Caco-2 (cell line): ENCODE data around the gene C4orf50. TPM values are rescaled to one million over a fixed set of nuclear protein-coding genes. Genes with fewer than 3 reads are reported as not detected.

ENCODE experiments used
- BruUV-seq: library from RNA; stranded (reverse); fragments of 400-500 nt; replicated peaks from 2 replicates; lab custom pipeline; 2021; lab: Mats Ljungman, UMichigan
- CTCF ChIA-PET: fragments of 300-600 bp; sonication (Branson Sonifier 250); formaldehyde crosslinking; loops from one replicate; lab custom pipeline; 2022; ENCODE audit warnings: antibody characterized with exemption; lab: Charles Lee
- POLR2A ChIA-PET: fragments of 300-600 bp; sonication (Branson Sonifier 250); formaldehyde crosslinking; loops from one replicate; lab custom pipeline; 2022; ENCODE audit warnings: antibody characterized with exemption; lab: Charles Lee
- DNase-seq, 2 experiments: peaks; one replicate each; pipeline versions ENCODE4 v3.0.0 to v3.0.0-alpha.2; 2020 to 2022
- H3K27me3 ChIP-seq: replicated peaks from 2 replicates; pipeline ENCODE4 v1.6.0; 2011; ENCODE audit warnings: low read length; ENCODE audit not compliant: control insufficient read depth, insufficient read depth
- H3K36me3 ChIP-seq: 2 replicates; pipeline ENCODE4 v1.5.1; 2011; ENCODE audit warnings: low read length; ENCODE audit not compliant: control insufficient read depth, insufficient read depth
- H3K4me1 ChIP-seq: fragments of 250-450 bp; sonication (Bioruptor Pico); 2 replicates; pipeline ENCODE4 v1.5.1; 2020; ENCODE audit warnings: mild to moderate bottlenecking
- H3K4me3 ChIP-seq: 2 replicates; pipeline ENCODE4 v1.5.1; 2011; ENCODE audit warnings: low read depth, mild to moderate bottlenecking, control low read depth, low read length
- H3K9me3 ChIP-seq: fragments of 250-450 bp; sonication (Bioruptor Pico); 2 replicates; pipeline ENCODE4 v1.5.1; 2020; ENCODE audit warnings: mild to moderate bottlenecking, moderate library complexity
- H3K27ac Mint-ChIP-seq: one replicate; pipeline ENCODE4 v1.8.0; 2022; ENCODE audit warnings: mixed read lengths; ENCODE audit not compliant: unreplicated experiment
- H3K27me3 Mint-ChIP-seq: one replicate; pipeline ENCODE4 v1.8.0; 2022; ENCODE audit warnings: mixed read lengths; ENCODE audit not compliant: insufficient read depth, unreplicated experiment
- H3K36me3 Mint-ChIP-seq: one replicate; pipeline ENCODE4 v1.8.0; 2022; ENCODE audit warnings: mild to moderate bottlenecking, mixed read lengths; ENCODE audit not compliant: insufficient read depth, unreplicated experiment
- H3K4me1 Mint-ChIP-seq: one replicate; pipeline ENCODE4 v1.8.0; 2022; ENCODE audit warnings: low read depth, mixed read lengths; ENCODE audit not compliant: unreplicated experiment
- H3K4me3 Mint-ChIP-seq: one replicate; pipeline ENCODE4 v1.8.0; 2022; ENCODE audit warnings: mild to moderate bottlenecking, moderate library complexity, mixed read lengths; ENCODE audit not compliant: unreplicated experiment
- H3K9me3 Mint-ChIP-seq: one replicate; pipeline ENCODE4 v1.8.0; 2022; ENCODE audit warnings: mixed read lengths; ENCODE audit not compliant: unreplicated experiment
- intact Hi-C: fragments of 100-400 bp; cut with micrococcal nuclease; formaldehyde crosslinking; loops from one replicate; pipeline ENCODE4 v1.10.0; 2022; ENCODE audit not compliant: unreplicated experiment
- total RNA-seq: library from RNA; stranded (reverse); gene quantifications from 2 replicates; pipeline ENCODE4 v1.2.3, GENCODE V29; 2022
- TF ChIP-seq, protein P1 (sequence below), 2 experiments: fragments of 200-600 bp in 1 of 2; IDR thresholded peaks; 1 replicate in 1 of 2; 2 replicates in 1 of 2; pipeline versions ENCODE4 v1.5.1 to v1.8.0; 2011 to 2022; ENCODE audit warnings: antibody characterized with exemption in 1 of 2, control low read depth in 1 of 2, inconsistent platforms in 1 of 2, low read depth in 1 of 2, low read length in 1 of 2, mild to moderate bottlenecking in 1 of 2, moderate library complexity in 1 of 2; ENCODE audit not compliant: insufficient read depth in 1 of 2, severe bottlenecking in 1 of 2, unreplicated experiment in 1 of 2

The C4orf50 gene
- total RNA-seq, 1 experiment from 2014 or later = not detected

DNA sequence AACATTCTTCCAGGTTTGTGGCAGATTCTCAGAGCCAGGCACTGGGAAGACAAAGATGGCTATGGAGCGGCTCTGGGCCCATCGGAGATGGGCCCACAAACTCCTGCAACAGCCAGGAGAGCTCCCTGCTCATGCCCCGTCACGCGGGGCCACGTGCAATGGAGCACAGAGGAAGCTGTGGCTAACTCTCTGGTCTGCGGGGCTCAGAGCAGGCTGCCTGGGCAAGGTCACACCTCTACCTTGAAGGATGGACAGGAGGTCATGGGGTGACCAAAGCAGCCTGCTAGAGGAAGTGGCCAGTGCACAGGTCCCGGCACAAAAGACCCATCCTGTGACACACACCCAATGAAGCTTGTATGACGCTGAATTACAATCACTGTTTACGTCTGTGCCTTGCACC lies 45.2 kb downstream of the C4orf50 start:
- Histone ChIP-seq H3K27me3 (no peaks in the 10 kb centered on the region), H3K9me3 (no peaks in the 10 kb centered on the region), H3K4me3 (no peak overlapping the region), H3K4me1 (no peaks in the 10 kb centered on the region), H3K36me3 (no peaks in the 10 kb centered on the region)
- Mint-ChIP-seq H3K27me3 (peaks cover 21% of the 10 kb centered on the region), H3K9me3 (no peaks in the 10 kb centered on the region), H3K4me3 (no peak overlapping the region), H3K36me3 (no peaks in the 10 kb centered on the region), H3K4me1 (no peaks in the 10 kb centered on the region), H3K27ac (no peak overlapping the region)
- TF ChIP-seq, protein P1, sequence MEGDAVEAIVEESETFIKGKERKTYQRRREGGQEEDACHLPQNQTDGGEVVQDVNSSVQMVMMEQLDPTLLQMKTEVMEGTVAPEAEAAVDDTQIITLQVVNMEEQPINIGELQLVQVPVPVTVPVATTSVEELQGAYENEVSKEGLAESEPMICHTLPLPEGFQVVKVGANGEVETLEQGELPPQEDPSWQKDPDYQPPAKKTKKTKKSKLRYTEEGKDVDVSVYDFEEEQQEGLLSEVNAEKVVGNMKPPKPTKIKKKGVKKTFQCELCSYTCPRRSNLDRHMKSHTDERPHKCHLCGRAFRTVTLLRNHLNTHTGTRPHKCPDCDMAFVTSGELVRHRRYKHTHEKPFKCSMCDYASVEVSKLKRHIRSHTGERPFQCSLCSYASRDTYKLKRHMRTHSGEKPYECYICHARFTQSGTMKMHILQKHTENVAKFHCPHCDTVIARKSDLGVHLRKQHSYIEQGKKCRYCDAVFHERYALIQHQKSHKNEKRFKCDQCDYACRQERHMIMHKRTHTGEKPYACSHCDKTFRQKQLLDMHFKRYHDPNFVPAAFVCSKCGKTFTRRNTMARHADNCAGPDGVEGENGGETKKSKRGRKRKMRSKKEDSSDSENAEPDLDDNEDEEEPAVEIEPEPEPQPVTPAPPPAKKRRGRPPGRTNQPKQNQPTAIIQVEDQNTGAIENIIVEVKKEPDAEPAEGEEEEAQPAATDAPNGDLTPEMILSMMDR (IDR thresholded peaks at IDR 0.05; ENCODE audit: insufficient read depth in 1 of 2, low read depth in 1 of 2, low read length in 1 of 2, severe bottlenecking in 1 of 2, unreplicated experiment in 1 of 2) = no peak
- ChIA-PET CTCF (no interaction called here), POLR2A (no interaction called here)
- no TSS peak for BruUV-seq
- DNase-seq = no peak
- intact Hi-C loops = no loop called here

DNA sequence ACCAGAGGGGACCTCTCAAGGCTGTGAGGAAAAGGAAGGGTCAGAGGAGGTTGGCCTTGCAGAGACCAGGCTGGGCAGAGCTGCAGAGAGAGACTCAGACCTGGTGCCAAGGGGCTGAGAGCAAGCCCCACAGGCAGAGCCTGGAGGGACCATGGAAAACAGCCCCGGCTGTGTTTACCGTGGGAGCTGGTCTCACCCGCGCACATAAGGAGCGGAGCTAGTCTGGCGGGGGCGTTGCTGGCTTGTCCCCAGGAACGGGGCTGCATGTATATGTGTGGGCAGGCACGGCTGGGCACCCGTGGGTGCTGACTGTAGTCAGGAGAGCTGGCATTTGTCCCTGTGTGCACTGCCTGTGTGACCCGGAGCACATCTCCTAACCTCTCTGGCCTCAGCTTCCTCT lies 45.7 kb downstream of the C4orf50 start:
- ChIA-PET CTCF (no interaction called here), POLR2A (no interaction called here)
- Mint-ChIP-seq H3K9me3 (no peaks in the 10 kb centered on the region), H3K4me1 (no peaks in the 10 kb centered on the region), H3K27ac (no peak overlapping the region), H3K4me3 (no peak overlapping the region), H3K27me3 (peaks cover 23% of the 10 kb centered on the region), H3K36me3 (no peaks in the 10 kb centered on the region)
- no peak for DNase-seq
- Histone ChIP-seq H3K36me3 (no peaks in the 10 kb centered on the region), H3K27me3 (no peaks in the 10 kb centered on the region), H3K4me1 (no peaks in the 10 kb centered on the region), H3K9me3 (no peaks in the 10 kb centered on the region), H3K4me3 (no peak overlapping the region)
- intact Hi-C loops = no loop called here
- BruUV-seq = no TSS peak
- TF ChIP-seq, protein P1 (IDR thresholded peaks at IDR 0.05; ENCODE audit: insufficient read depth in 1 of 2, low read depth in 1 of 2, low read length in 1 of 2, severe bottlenecking in 1 of 2, unreplicated experiment in 1 of 2) = no peak

DNA sequence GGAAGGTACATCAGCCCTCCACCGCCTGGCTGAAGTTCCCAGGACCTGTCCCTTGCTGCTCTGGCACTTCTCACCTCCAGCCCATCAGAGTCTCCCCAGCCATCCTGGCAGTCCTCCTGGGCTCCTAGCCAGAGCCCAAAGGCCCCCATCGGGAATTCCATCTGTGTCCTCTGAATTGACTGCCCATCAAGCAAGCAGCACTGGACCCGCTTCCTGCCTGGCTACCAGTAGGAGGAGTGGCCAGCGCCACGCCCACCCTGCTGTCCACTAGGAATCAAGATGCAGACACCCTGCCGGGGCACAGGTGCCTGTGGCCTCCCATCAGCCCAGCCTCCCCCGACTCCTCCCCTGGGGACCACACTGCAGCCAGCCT lies 47.2 kb downstream of the C4orf50 start:
- DNase-seq = no peak
- Mint-ChIP-seq H3K27me3 (peaks cover 23% of the 10 kb centered on the region), H3K4me1 (no peaks in the 10 kb centered on the region), H3K4me3 (no peak overlapping the region), H3K9me3 (no peaks in the 10 kb centered on the region), H3K27ac (no peak overlapping the region), H3K36me3 (no peaks in the 10 kb centered on the region)
- Histone ChIP-seq H3K4me1 (no peaks in the 10 kb centered on the region), H3K27me3 (no peaks in the 10 kb centered on the region), H3K9me3 (no peaks in the 10 kb centered on the region), H3K36me3 (no peaks in the 10 kb centered on the region), H3K4me3 (no peak overlapping the region)
- BruUV-seq = no TSS peak
- ChIA-PET POLR2A (no interaction called here), CTCF (no interaction called here)
- intact Hi-C loops = no loop called here
- TF ChIP-seq, protein P1 (IDR thresholded peaks at IDR 0.05; ENCODE audit: insufficient read depth in 1 of 2, low read depth in 1 of 2, low read length in 1 of 2, severe bottlenecking in 1 of 2, unreplicated experiment in 1 of 2) = no peak
